K562 (cell line): ENCODE data around the gene CILP. TPM values are rescaled to one million over a fixed set of nuclear protein-coding genes. Genes with fewer than 3 reads are reported as not detected.

Source experiments
- CHD7 ChIP-seq: fragments of 200-600 bp; sonication (generic); IDR thresholded peaks from one replicate; pipeline ENCODE4 v1.6.1; 2012; ENCODE audit warnings: mild to moderate bottlenecking, low read depth, low read length, inconsistent platforms
- HNRNPUL1 ChIP-seq: fragments of 200-400 bp; formaldehyde crosslinking; IDR thresholded peaks from 2 replicates; pipeline ENCODE4 v1.6.1; 2017; ENCODE audit warnings: low read length
- MBD2 ChIP-seq: sonication (generic); IDR thresholded peaks from 2 replicates; pipeline ENCODE4 v1.6.1; 2016; ENCODE audit warnings: low read depth, borderline replicate concordance
- TAF9B ChIP-seq: fragments of 450-650 bp; IDR thresholded peaks from 2 replicates; pipeline ENCODE4 v1.6.1; 2018; ENCODE audit warnings: mild to moderate bottlenecking; ENCODE audit not compliant: partially characterized antibody
- ZNF133 ChIP-seq: fragments of 250-450 bp; sonication (Bioruptor Pico); IDR thresholded peaks from 2 replicates; pipeline ENCODE4 v1.4.0; 2020; ENCODE audit warnings: mild to moderate bottlenecking
- polyA plus RNA-seq, 8 experiments: library from polyadenylated mRNA; depleted of rRNA in 4 of 8; stranded (reverse) in 5 of 8; unstranded in 3 of 8; fragments of >200 nt; fragmentation: Nextera tagmentation in 2 of 8; fragmentation: Illumina TruSeq in 1 of 8; extraction: Ambion mirVana in 2 of 8; extraction: Trizol in 1 of 8; gene quantifications; 2 replicates each; pipeline versions ENCODE4 v1.2.1 to v1.2.3, GENCODE V29; 2011 to 2014; ENCODE audit warnings: inconsistent platforms in 1 of 8, missing spikeins in 1 of 8
- total RNA-seq, 7 experiments: library from RNA; depleted of rRNA in 6 of 7; stranded (reverse); fragments of >200 nt in 6 of 7; fragmentation: Illumina TruSeq in 2 of 7; extraction: Trizol in 2 of 7; gene quantifications; 2 replicates each; pipeline versions ENCODE4 v1.2.1 to v1.2.3, GENCODE V29; 2011 to 2021; ENCODE audit warnings: low replicate concordance in 1 of 7
- TF ChIP-seq, protein P1 (sequence below), 2 experiments: fragments of 450-650 bp; IDR thresholded peaks; 2 replicates each; pipeline ENCODE4 v1.6.1; 2016

CILP gene
- total and polyA plus RNA-seq, 9 of the 15 experiments (the other 6 are each of a cell fraction or from before 2014, with no cell fraction given) = 0.03 TPM; not detected in 8

DNA sequence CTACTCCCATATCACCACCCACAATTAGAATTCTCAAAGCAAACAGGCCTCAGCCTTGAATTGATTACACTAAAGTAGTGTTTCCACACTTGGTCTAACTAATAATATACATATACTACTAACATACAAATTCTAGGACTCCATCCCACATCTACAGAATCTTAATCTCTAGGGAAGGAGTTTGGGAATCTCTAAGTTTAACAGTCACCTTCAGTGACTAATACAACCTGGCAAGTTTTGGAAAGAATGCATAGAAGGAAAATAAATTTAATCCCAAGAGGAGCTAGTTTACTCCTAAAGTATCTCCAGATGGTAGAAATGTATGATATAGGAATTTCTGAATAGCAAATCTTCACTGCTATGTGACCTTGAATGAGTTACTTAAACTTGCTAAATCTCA is 35.2 kb downstream of the CILP start (continued):
- no peak for TF ChIP-seq CHD7
- TF ChIP-seq ZNF133 = no peak
- no peak for TF ChIP-seq TAF9B
- no peak for TF ChIP-seq MBD2
- TF ChIP-seq, protein P1, sequence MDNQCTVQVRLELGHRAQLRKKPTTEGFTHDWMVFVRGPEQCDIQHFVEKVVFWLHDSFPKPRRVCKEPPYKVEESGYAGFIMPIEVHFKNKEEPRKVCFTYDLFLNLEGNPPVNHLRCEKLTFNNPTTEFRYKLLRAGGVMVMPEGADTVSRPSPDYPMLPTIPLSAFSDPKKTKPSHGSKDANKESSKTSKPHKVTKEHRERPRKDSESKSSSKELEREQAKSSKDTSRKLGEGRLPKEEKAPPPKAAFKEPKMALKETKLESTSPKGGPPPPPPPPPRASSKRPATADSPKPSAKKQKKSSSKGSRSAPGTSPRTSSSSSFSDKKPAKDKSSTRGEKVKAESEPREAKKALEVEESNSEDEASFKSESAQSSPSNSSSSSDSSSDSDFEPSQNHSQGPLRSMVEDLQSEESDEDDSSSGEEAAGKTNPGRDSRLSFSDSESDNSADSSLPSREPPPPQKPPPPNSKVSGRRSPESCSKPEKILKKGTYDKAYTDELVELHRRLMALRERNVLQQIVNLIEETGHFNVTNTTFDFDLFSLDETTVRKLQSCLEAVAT (IDR thresholded peaks at IDR 0.05) = no peak
- no peak for TF ChIP-seq HNRNPUL1
